Hepatic stellate cell (primary cell): ENCODE measurements around the gene MAP3K7.

Source experiments
- DNase-seq: peaks from one replicate; pipeline ENCODE4 v3.0.0; 2011; ENCODE audit warnings: low spot score

MAP3K7 gene

DNA sequence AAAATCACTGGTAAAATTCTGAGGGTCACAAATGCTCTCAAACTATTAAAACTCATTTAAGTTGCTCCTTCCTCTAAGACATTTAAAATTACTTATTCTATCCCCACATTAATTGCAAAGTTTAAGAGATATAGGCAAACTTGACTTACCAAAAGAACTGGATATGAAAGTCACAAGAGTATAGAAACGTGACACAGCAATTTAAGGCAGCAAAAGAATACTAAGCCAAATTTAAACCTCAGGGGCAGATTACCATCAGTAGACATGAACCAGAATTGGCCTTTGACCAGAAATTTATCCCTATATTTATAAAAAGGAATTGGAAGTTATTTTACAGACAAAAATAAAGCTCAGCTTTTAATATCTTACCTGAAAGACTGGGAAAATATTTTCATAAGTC lies 56.0 kb downstream of the MAP3K7 start:
- no peak for DNase-seq

- no peak for DNase-seq
These were observed 61.5 kb downstream of the MAP3K7 start for GRCh38 chr6:90525421-90525820.

GRCh38 chr6:90523779-90524310 lies 63.0 kb downstream of the MAP3K7 start:
- no peak for DNase-seq

GRCh38 chr6:90521955-90522354 lies 64.9 kb downstream of the MAP3K7 start:
- no peak for DNase-seq

DNA sequence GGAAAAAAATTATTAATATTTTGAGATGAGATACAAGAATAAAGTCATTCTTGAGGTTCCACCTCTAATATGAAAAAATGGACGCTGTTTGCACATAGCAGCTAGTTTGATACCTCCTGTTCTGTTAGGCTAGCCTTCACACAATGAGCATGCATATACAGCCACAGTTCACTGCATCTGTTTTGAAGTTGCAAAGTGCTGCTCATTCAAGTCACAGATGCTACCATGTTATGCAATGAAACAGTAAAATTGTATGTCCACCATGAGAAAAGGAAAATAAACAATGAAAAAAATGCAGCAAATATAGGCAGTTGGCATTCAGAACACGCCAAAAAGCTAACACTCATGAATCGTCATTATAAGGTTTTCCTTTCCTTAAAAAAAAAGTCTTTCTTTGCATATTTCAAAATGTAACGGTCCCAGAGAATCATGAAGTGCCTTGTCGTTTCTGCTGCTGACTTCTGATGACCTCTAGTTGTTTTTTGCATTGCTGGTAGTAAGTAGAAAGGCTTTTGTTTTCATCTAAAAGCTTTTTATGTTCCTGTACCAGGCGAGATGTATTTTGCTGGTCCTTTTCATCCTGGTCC lies 70.7 kb downstream of the MAP3K7 start:
- no peak for DNase-seq

- no peak for DNase-seq
These were observed 72.4 kb downstream of the MAP3K7 start for GRCh38 chr6:90514496-90514895.

GRCh38 chr6:90508753-90509152 lies 78.1 kb downstream of the MAP3K7 start:
- no peak for DNase-seq

DNA sequence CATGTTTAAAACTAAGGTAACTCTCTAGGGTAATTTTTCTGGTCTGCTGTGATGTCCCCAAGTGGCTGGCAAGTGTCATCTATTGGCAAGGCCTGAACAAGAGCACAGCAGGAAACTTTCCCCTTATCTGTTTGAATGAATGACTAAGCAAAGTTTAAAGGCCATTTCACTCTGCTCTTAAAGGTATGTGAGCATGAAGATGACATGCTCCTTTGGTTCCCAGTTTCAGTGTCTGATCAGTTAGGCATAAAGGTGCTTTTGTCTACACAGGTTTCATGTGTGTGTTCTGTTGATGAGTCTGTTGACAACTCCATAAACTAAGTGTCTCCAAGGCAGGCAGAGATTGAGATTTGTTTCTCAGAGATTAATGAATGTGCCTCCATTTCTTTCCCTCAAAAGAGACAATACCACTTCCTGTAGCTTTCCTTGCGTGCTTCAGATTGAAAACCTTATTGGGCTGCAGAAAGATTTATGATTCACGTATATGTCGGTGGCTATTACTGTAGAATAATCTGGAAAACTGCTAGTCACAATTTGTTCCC lies 83.9 kb downstream of the MAP3K7 start:
- DNase-seq, result no peak

GRCh38 chr6:90502381-90502780 lies 84.5 kb downstream of the MAP3K7 start:
- DNase-seq, result no peak

DNA sequence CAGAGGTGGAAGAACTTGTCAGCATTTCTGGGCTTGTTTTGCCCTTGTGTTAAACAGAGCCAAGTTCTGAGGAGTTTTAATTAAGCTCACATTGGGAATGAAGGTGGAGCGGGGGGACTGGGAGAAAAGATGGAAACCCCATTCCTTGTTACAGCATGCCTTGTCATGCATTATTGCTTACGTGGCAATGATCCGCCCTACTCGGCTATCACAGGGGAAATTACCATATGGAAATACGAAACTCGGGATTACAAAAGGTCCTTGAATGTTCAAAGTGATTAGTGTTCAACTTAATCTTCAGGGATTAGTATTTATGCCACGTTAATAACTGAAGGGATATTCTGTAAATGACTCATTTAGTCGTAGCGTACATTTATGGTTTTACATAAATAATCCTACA lies 86.4 kb downstream of the MAP3K7 start:
- DNase-seq, result no peak

- DNase-seq, result no peak
These were observed 89.5 kb downstream of the MAP3K7 start for GRCh38 chr6:90497411-90497810.

DNA sequence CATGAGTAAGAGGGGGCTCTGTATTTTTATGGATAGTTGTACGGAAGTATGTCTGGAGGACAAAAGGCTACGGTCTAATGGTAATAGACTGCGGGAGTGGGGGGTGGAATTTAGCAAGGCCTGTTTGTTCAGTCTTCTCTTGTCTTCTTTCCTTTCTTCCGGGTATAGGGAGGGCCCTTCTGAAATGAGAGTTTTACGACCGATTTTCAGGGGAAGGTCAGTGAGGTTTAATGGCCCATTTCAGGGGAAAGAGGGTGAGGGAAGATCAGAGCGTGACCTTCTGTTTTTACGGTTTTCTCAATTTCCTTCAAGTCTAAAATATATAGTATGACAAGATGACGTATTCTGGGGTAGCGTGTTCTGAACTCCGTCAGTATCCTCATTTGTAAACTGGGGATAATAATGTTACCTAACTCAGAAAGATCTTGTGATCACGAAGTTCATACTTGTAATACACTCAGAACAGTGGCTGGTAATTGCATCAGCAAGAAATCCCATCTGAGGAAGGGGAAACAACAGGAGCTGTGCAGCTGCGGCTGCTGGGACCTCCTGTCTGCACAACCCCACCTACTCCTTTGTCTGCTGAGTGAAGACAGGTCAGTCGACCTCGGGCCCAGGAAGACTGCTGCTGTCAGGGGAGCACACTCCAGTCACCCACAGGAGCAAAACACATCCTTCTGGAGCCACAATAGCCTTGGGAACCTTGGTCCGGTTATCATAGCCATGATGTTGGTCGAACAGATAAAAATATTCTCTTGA lies 90.4 kb downstream of the MAP3K7 start:
- no peak for DNase-seq

GRCh38 chr6:90495216-90495817 lies 91.6 kb downstream of the MAP3K7 start:
- DNase-seq, result no peak

GRCh38 chr6:90494067-90494780 lies 92.6 kb downstream of the MAP3K7 start:
- DNase-seq, result no peak

DNA sequence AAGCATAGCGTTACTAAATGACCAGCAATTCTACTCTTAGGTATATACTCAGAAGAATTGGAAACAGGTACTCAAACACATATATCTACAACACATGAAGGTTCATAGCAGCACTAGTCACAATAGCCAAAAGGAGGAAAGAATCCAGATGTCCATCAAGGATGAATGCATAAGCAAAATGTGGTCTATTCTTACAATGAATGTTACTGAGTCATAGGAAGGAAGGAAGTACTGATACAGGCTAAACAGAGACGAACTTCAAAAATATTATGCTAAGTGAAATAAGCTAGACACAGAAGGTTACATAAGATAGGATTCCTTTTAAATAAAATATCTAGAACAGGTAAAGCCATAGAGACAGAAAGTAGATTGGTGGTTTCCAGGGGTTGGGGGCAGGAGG lies 93.5 kb downstream of the MAP3K7 start:
- no peak for DNase-seq

- DNase-seq, result no peak
These were observed 94.1 kb downstream of the MAP3K7 start for GRCh38 chr6:90492798-90493197.

DNA sequence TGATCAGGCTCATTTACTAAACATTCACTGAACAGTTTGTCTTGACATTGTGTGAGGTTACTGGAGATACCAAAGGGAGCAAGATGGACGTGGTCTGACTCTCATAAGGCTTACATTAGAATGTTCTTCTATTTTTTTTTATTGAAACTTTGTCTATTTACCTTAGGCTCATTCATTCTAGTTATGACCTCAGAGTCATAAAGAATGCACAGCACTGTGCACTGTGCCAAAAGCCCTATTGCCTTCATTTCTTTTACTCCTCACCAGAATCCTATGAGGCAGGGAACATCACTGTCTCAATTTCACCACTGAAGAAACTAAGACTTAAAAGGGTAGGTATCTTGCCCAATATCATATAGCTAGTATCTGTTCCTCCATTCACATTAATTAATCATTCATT lies 94.5 kb downstream of the MAP3K7 start:
- no peak for DNase-seq

- no peak for DNase-seq
These were observed 96.7 kb downstream of the MAP3K7 start for GRCh38 chr6:90490030-90490716.

- DNase-seq, result no peak
These were observed 98.1 kb downstream of the MAP3K7 start for GRCh38 chr6:90488816-90489215.

- no peak for DNase-seq
These were observed 101.1 kb downstream of the MAP3K7 start for GRCh38 chr6:90485635-90486277.

DNA sequence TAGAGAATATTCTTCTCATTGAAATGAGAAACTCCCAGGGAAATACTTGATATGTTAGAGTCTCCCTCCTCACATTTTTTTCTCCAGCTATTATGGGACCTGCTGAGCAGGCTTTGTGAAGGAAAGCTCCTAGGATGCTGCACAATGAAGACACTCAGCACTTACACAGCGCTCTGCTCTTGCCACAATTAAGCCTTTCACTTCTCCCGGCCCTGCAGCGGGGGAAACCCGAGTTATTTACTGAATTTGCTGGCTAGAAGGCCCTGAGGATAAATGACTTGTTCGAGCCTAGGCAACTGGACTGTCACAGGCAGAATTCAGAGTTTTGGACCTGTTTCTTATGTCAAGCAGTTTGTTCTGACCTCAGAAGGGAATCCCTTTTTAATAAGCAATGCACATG lies 102.0 kb downstream of the MAP3K7 start:
- no peak for DNase-seq
